HL-60 (cell line): ENCODE data around the gene MPRIP.

Source experiments
- DNase-seq, 2 experiments: peaks; one replicate each; pipeline ENCODE4 v3.0.0-alpha.2; 2010 to 2020; ENCODE audit warnings: low read depth in 1 of 2, low spot score in 1 of 2
- H3K27ac ChIP-seq: fragments of 250-450 bp; sonication (Bioruptor Pico); replicated peaks from 2 replicates; pipeline ENCODE4 v1.5.1; 2020; ENCODE audit warnings: mild to moderate bottlenecking, moderate library complexity
- H3K27me3 ChIP-seq: fragments of 250-450 bp; sonication (Bioruptor Pico); 2 replicates; pipeline ENCODE4 v1.5.1; 2021; ENCODE audit warnings: mild to moderate bottlenecking, moderate library complexity; ENCODE audit not compliant: insufficient read depth, poor library complexity, severe bottlenecking
- H3K4me3 ChIP-seq: replicated peaks from 2 replicates; pipeline ENCODE4 v1.5.1; 2011; ENCODE audit warnings: mild to moderate bottlenecking, control low read depth, low read length; ENCODE audit not compliant: insufficient read depth
- CTCF ChIP-seq: IDR thresholded peaks from one replicate; pipeline ENCODE4 v1.5.1; 2011; ENCODE audit warnings: low read length, control low read depth, inconsistent platforms; ENCODE audit not compliant: insufficient read depth
- GABPA ChIP-seq: IDR thresholded peaks from 2 replicates; pipeline ENCODE4 v1.6.1; 2012; ENCODE audit warnings: low read depth
- POLR2AphosphoS5 ChIP-seq: IDR thresholded peaks from 2 replicates; pipeline ENCODE4 v1.6.1; 2012; ENCODE audit warnings: low read depth
- REST ChIP-seq: IDR thresholded peaks from 2 replicates; pipeline ENCODE4 v1.6.1; 2012; ENCODE audit warnings: low read depth; ENCODE audit not compliant: insufficient replicate concordance
- SPI1 ChIP-seq: IDR thresholded peaks from 2 replicates; pipeline ENCODE4 v1.6.1; 2012; ENCODE audit warnings: low read depth, mild to moderate bottlenecking, borderline replicate concordance

MPRIP gene

GRCh38 chr17:17107281-17107680, 65.0 kb downstream of the MPRIP start:
- DNase-seq, result no peak
- Histone ChIP-seq H3K27ac (no peak overlapping the region), H3K4me3 (no peak overlapping the region), H3K27me3 (no peaks in the 10 kb centered on the region)
- TF ChIP-seq POLR2AphosphoS5 (no peak), CTCF (no peak), GABPA (no peak), SPI1 (no peak), REST (no peak)

- DNase-seq, result no peak
- TF ChIP-seq CTCF, result no peak
- TF ChIP-seq GABPA, result no peak
- no peak for TF ChIP-seq POLR2AphosphoS5
- no peak for TF ChIP-seq REST
- TF ChIP-seq SPI1, result no peak
- H3K27me3 ChIP-seq, result no peaks in the 10 kb centered on the region
- no peak overlapping the region for H3K4me3 ChIP-seq
- no peak overlapping the region for H3K27ac ChIP-seq
These were observed 65.7 kb downstream of the MPRIP start for GRCh38 chr17:17107891-17108431.

GRCh38 chr17:17108451-17109049, 66.3 kb downstream of the MPRIP start:
- DNase-seq, result no peak
- no peak for TF ChIP-seq GABPA
- TF ChIP-seq REST, result no peak
- TF ChIP-seq CTCF, result no peak
- no peak for TF ChIP-seq SPI1
- Histone ChIP-seq H3K4me3 (no peak overlapping the region), H3K27me3 (no peaks in the 10 kb centered on the region), H3K27ac (no peak overlapping the region)
